Loucy (cell line): ENCODE measurements around the gene FCRL6.

Experiments
- H2AFZ ChIP-seq: fragments of 200-600 bp; sonication (generic); 2 replicates; pipeline ENCODE4 v1.6.0; 2016; ENCODE audit warnings: antibody characterized with exemption, mild to moderate bottlenecking, low read length, moderate library complexity
- H3F3A ChIP-seq: fragments of 200-600 bp; 2 replicates; pipeline ENCODE4 v1.6.0; 2016; ENCODE audit warnings: antibody characterized with exemption, low read depth, mild to moderate bottlenecking
- H3K27me3 ChIP-seq: fragments of 200-600 bp; sonication (generic); 2 replicates; pipeline ENCODE4 v1.6.1; 2014; ENCODE audit warnings: low read length, mild to moderate bottlenecking; ENCODE audit not compliant: insufficient read depth, poor library complexity, severe bottlenecking
- H3K36me3 ChIP-seq: fragments of 200-600 bp; sonication (generic); 2 replicates; pipeline ENCODE4 v1.6.1; 2016; ENCODE audit warnings: low read length; ENCODE audit not compliant: insufficient read depth
- H3K4me1 ChIP-seq: fragments of 200-600 bp; sonication (generic); 2 replicates; pipeline ENCODE4 v1.5.1; 2014; ENCODE audit warnings: low read length, mild to moderate bottlenecking; ENCODE audit not compliant: insufficient read depth, poor library complexity, severe bottlenecking
- H3K4me2 ChIP-seq: fragments of 200-600 bp; sonication (generic); 2 replicates; pipeline ENCODE4 v1.6.0; 2014; ENCODE audit warnings: antibody characterized with exemption, low read length, low read depth, mild to moderate bottlenecking; ENCODE audit not compliant: poor library complexity, severe bottlenecking
- H3K4me3 ChIP-seq: fragments of 200-600 bp; sonication (generic); 2 replicates; pipeline ENCODE4 v1.5.1; 2014; ENCODE audit warnings: low read length, mild to moderate bottlenecking, mixed read lengths; ENCODE audit not compliant: poor library complexity, severe bottlenecking
- H3K79me2 ChIP-seq: fragments of 200-600 bp; sonication (generic); 2 replicates; pipeline ENCODE4 v1.6.1; 2014; ENCODE audit warnings: low read length; ENCODE audit not compliant: insufficient read depth
- H3K9ac ChIP-seq: fragments of 200-600 bp; sonication (generic); 2 replicates; pipeline ENCODE4 v1.6.0; 2014; ENCODE audit warnings: mild to moderate bottlenecking, low read depth, low read length, moderate library complexity; ENCODE audit not compliant: poor library complexity, severe bottlenecking
- H3K9me2 ChIP-seq: fragments of 200-600 bp; sonication (generic); replicated peaks from 2 replicates; pipeline ENCODE4 v1.6.1; 2016; ENCODE audit warnings: low read depth, low read length, mixed read lengths
- H3K9me3 ChIP-seq: fragments of 200-600 bp; sonication (generic); 2 replicates; pipeline ENCODE4 v1.6.1; 2014; ENCODE audit warnings: mild to moderate bottlenecking, antibody characterized with exemption, low read length, low read depth; ENCODE audit not compliant: insufficient read depth
- H4K20me1 ChIP-seq: fragments of 200-600 bp; sonication (generic); 2 replicates; pipeline ENCODE4 v1.6.0; 2014; ENCODE audit warnings: antibody characterized with exemption, low read length, mild to moderate bottlenecking; ENCODE audit not compliant: insufficient read depth, poor library complexity, severe bottlenecking
- EZH2phosphoT487 ChIP-seq: fragments of 200-600 bp; IDR thresholded peaks from 2 replicates; pipeline ENCODE4 v1.6.1; 2018; ENCODE audit warnings: antibody characterized with exemption, mild to moderate bottlenecking, moderate library complexity, borderline replicate concordance
- TF ChIP-seq, protein P1 (sequence below): fragments of 200-600 bp; sonication (generic); conservative IDR thresholded peaks from 2 replicates; pipeline ENCODE4 v1.5.1; 2014; ENCODE audit warnings: mild to moderate bottlenecking, antibody characterized with exemption, low read length

FCRL6 gene

GRCh38 chr1:159821171-159821867, 19.2 kb downstream of the FCRL6 start:
- H3K9ac ChIP-seq, result no peak overlapping the region
- H3K9me2 ChIP-seq, result no peaks in the 10 kb centered on the region
- no peak overlapping the region for H2AFZ ChIP-seq
- no peaks in the 10 kb centered on the region for H3K36me3 ChIP-seq
- H4K20me1 ChIP-seq, result no peaks in the 10 kb centered on the region
- TF ChIP-seq EZH2phosphoT487, result no peak
- TF ChIP-seq, protein P1, sequence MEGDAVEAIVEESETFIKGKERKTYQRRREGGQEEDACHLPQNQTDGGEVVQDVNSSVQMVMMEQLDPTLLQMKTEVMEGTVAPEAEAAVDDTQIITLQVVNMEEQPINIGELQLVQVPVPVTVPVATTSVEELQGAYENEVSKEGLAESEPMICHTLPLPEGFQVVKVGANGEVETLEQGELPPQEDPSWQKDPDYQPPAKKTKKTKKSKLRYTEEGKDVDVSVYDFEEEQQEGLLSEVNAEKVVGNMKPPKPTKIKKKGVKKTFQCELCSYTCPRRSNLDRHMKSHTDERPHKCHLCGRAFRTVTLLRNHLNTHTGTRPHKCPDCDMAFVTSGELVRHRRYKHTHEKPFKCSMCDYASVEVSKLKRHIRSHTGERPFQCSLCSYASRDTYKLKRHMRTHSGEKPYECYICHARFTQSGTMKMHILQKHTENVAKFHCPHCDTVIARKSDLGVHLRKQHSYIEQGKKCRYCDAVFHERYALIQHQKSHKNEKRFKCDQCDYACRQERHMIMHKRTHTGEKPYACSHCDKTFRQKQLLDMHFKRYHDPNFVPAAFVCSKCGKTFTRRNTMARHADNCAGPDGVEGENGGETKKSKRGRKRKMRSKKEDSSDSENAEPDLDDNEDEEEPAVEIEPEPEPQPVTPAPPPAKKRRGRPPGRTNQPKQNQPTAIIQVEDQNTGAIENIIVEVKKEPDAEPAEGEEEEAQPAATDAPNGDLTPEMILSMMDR, result no peak
- no peak overlapping the region for H3K4me3 ChIP-seq
- H3K79me2 ChIP-seq, result no peaks in the 10 kb centered on the region
- H3K4me1 ChIP-seq, result peaks cover 22% of the 10 kb centered on the region
- no peaks in the 10 kb centered on the region for H3K9me3 ChIP-seq
- H3K27me3 ChIP-seq, result no peaks in the 10 kb centered on the region
- no peak overlapping the region for H3K4me2 ChIP-seq
- no peaks in the 10 kb centered on the region for H3F3A ChIP-seq

DNA sequence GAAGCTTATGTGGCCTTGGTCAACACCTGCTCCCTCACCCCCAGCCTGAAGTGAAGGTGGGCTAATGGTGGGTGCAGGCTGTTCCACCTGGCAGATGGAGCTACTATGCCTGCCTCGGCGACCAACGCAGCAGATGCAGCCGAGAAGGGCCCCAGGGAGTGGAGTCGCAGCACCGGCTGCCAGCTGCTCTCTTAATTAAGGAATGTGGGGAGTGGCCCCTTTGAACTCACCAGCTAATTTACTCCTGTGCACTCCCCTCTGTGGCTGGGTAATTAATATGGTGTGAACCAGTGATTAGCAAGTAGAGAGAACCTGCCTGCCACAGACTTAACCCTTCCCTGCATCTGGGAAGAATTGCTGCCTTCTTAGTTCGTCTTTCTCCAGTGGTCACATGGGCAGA, 21.2 kb downstream of the FCRL6 start:
- no peaks in the 10 kb centered on the region for H3K36me3 ChIP-seq
- no peaks in the 10 kb centered on the region for H3K79me2 ChIP-seq
- H3K9ac ChIP-seq, result no peak overlapping the region
- no peaks in the 10 kb centered on the region for H3K27me3 ChIP-seq
- H3K4me2 ChIP-seq, result no peak overlapping the region
- H3K4me1 ChIP-seq, result peaks cover 36% of the 10 kb centered on the region
- no peaks in the 10 kb centered on the region for H3F3A ChIP-seq
- no peak overlapping the region for H3K4me3 ChIP-seq
- H3K9me2 ChIP-seq, result no peaks in the 10 kb centered on the region
- no peak overlapping the region for H2AFZ ChIP-seq
- TF ChIP-seq, protein P1, result no peak
- no peak for TF ChIP-seq EZH2phosphoT487
- H3K9me3 ChIP-seq, result no peaks in the 10 kb centered on the region
- no peaks in the 10 kb centered on the region for H4K20me1 ChIP-seq

GRCh38 chr1:159825564-159825963, 23.4 kb downstream of the FCRL6 start:
- Histone ChIP-seq H3F3A (no peaks in the 10 kb centered on the region), H4K20me1 (no peaks in the 10 kb centered on the region), H3K36me3 (no peaks in the 10 kb centered on the region), H3K79me2 (no peaks in the 10 kb centered on the region), H3K9ac (peak overlapping the region; percentile 29), H3K9me2 (no peaks in the 10 kb centered on the region), H3K4me1 (peaks cover 36% of the 10 kb centered on the region), H3K4me3 (no peak overlapping the region), H3K4me2 (peak overlapping the region; percentile 21), H2AFZ (0 out of 2 replicates have a peak overlapping the region, but pooled peaks have one; percentile 14), H3K27me3 (no peaks in the 10 kb centered on the region), H3K9me3 (no peaks in the 10 kb centered on the region)
- no peak for TF ChIP-seq EZH2phosphoT487
- TF ChIP-seq, protein P1, result no peak
